Kidney capillary endothelial cell (primary cell): ENCODE data around the gene TGIF2.
"Not testable (repeated sequence)": the region's sequence is repeated elsewhere in the genome, so short reads cannot be mapped to it uniquely, and the experiment has no call there.

ENCODE experiments used
- DNase-seq: peaks from one replicate; pipeline ENCODE4 v3.0.0-alpha.2; 2018; ENCODE audit warnings: low spot score

TGIF2 gene

DNA sequence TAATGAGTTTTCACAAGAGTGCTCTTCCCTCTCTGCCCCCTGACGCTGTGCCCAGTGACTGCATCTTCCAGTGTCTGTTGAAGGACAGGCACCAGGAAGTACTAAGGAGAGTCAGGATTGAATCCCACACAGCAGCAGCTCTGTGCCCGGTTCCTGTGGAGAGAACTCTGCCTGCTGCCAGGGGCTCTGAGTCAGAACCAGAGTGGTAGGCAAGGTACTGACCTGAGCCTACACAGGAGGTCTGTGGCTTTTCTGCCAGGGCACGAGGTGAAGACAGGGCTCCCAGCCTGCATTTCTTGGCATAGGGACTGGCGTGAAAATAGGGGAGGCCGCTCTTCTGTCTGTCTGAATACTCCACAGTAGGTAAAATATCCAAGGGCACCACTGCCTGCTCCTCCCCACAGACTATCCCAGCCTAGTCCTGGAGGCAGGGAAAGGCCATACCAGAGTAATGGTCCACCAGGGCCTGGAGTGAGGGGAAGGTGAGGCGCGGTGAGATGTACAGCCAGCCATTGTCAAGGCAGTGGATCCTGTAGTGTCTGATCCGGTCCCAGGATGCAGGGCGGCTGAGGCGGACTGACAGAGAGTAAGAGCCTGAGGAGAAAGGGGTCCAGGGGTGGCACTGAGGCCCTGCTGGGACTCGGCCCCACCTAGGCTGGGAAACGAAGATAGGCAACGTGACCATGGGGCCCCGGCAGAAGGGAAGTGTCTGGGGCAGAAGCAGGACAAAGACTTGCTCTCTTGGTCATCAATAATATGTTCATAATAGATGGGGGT lies 41.6 kb downstream of the TGIF2 start:
- DNase-seq: no peak

DNA sequence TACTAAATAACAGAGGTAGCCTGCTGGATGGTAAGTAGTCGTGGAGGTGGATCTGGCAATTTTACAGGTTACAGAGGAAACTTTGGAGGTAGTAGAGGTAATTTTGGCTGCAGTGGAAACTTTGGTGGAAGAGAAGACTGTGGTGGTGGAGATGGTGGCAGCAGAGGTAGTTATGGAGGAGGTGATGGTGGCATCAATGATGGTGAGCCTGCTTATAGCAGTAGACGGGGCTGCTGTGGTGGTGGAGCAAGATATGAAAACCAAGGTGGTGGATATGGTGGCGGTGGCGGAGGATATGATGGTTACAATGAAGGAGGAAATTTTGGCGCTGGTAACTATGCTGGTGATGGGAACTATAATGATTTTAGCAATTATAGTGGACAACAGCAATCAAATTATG lies 47.5 kb downstream of the TGIF2 start:
- DNase-seq: no peak

DNA sequence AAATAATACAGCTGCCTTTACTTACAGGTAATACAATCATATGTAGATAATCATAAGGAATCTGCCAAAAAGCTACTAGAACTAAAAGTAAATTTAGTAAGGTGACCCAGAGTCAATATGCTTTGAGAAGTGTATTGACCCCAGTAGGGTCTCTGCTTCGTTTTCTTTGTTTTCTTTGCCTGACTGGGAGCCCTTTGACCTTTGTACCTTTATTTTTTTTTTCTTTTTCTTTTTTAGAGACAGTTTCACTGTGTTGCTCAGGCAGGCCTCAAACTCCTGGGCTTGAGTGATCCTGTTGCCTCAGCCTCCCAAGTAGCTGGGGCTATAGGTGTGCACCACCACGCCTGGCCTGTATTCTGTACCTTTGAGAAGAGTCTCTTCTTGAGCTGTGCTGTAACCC lies 50.0 kb downstream of the TGIF2 start:
- no peak for DNase-seq

DNA sequence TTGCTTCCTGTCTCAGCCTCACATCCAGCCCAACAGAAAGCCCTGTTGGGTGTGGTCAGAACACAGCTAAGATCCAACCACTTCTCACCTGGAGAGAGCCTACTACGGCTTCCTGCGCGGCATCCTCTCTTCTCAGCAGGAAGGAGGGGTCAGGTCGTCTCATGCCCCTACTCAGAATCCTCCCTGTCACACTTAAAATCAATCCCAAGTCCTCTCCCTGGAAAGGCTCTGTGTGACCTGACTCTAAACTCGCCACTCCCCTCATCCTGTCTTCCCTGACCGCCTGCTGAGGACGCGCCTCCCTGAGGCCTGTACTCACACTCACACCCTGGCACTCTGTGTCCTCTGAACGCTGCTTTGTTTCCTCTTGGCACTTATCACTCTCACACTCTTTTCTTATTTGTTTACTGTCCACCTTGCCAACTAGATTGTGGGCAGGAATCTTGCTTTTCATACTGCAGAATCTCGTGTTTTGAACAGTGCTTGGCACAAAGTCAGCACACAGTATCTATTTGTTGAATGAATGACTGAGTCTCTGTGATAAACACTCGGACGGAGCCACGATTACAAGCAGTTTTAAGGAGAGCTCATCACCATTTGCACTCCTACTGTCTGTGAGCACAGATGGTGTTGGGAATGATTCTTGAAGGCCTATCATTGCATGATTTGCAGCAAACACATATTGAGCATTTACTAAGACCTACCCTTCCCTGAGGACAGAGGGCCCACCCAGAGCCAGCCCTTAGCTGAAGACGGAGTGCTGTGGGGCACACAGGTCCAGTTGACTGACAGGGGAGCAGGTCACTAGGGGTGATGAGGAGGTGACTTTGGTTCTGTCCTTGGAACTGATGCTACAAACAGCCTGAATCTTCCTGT lies 50.9 kb downstream of the TGIF2 start:
- DNase-seq: no peak

DNA sequence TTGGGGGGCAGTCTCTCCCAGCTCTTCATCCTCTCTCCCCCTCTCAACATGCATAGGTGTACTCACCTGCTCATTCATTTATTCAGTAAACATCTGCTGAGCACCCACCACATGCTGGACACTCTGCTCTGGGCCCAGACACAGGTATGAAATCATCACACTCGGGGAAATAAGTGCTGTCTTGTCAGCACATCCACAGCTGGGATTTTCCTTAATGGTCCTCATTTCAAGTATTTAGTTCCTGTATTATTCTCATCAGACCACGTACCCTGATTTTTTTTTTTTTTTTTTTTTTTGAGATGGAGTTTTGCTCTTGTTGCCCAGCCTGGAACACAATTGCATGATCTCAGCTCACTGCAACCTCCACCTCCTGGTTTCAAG lies 51.5 kb downstream of the TGIF2 start:
- DNase-seq: no peak

DNA sequence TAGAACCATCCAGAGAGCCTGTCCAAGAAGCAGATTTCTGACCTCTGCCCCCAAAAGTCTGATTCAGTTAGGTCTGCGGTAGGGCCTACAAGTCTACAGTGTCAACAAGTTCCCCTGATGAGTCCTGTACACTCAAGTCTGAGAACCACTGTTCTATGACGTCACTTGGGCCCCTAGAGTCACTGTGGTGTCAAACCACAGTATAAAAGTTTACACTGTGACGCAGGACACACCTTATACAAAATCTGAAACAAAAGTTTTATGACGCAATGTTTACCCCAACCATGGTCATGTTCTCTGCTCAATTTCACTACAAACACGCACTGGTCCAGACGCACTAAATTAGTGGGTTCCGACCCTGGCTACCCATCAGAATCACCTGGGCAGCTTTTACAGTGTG lies 54.7 kb downstream of the TGIF2 start:
- no peak for DNase-seq

DNA sequence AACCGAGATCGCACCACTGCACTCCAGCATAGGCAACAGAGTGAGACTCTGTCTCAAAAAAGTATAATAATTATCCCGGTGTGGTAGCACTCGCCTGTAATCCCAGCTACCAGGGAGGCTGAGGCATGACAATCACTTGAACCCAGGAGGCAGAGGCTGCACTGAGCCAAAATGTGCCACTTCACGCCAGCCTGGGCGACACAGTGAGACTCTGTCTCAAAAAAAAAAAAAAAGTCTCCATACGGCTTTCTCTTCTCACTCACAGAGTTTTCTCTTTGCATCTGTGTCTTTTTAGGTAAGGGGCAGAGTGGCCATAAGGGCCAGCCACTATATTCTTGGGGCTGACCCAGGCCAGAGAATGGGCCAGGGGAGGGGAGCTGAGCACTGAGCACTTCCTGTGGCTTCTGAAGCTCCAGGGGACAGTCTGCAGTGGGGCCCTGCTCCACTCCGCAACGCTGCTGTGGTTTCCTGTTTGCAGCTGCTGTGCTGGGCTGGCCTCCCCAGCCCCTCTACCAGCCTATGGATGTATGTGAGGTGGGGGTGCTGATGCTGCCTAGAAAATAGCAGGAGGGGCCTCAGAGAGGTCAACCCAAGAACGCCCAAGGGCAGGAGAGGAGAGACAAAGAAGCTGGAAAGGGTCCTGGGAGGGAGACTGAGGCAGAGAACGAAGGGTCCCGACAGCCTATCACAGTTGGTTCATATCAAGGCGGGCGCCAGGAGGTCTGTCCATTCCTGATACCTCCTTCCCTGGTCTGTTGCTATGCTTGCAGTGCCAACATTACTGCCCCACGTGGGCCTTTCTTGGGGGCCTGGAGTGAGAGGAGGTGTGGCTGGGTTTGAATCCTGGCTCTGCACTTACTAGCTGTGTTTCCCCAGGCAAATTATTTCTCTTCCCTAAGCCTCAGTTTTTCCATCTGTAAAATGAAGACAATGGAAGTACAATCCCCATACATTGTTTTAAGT lies 56.6 kb downstream of the TGIF2 start:
- DNase-seq: no peak

DNA sequence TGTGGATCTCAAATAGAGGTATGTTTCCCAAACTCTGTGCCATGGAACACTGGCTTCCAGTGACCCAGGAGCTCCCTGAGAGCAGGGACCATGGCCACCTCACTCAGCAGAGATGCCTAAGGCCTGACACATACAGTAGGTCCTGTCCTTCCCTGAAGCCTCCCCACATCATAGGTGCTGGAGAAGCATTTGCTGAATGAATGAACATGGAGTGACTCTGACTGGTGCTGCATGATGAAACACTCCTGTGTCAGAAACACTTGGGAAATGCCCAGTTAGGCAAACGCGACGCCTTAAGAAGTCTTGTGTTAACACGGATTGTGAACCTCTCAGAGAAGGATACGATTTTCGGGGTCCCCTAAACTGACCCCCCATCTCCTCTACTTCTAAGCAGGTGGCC lies 58.2 kb downstream of the TGIF2 start:
- DNase-seq: no peak

DNA sequence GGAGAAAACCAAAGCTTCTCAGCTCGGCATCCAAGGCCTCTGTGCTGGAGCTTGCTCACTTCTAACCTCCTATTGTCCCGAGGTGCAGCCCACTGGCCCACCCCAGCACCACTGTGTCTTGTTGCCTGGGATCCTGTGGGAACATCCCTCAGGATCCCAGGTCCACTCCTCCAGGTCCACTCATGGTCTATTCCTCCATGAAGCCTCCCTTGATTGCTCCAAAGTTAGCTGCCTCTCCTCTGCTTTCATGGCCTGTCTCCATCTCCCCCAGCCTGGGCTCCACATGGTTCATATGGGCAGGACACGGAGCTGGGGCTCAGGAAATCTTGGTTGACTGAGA lies 58.7 kb downstream of the TGIF2 start:
- no peak for DNase-seq

DNA sequence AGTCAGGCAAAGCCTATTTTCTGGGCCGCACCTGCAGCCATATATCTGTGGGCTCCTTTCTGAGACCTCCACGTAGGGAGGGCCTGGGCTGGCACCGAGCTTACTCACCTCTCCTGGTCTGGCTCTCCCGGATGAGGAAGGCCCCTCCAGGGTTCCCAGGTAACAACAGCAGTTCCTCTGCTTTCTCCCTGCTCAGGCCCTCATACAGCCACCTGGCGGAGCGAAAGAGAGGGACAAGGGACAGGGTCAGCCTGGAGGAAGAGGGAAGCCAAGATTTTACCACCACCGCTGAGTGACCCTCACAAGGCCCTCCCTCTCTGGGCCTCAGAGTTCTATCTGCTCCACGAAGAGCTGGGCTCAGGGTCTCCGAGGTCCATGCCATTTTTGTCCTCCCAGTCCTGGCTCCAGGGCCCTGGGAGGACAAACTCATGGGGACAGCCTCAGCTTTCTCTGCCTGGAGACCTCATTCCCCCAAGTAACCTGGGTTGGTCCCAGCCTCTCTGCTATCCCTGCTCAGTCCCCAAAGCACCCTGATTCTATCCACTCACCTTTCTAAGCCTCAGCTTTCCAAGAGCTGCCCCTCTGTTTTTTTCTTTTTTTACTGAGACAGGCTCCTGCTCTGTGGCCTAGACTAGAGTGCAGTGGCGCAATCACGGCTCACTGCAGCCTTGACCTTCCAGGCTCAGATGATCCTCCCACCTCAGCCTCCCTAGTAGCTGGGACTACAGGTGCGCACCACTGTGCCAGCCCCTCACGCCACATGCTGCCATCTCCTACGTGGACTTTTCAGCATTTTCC lies 59.3 kb downstream of the TGIF2 start:
- DNase-seq: no peak

DNA sequence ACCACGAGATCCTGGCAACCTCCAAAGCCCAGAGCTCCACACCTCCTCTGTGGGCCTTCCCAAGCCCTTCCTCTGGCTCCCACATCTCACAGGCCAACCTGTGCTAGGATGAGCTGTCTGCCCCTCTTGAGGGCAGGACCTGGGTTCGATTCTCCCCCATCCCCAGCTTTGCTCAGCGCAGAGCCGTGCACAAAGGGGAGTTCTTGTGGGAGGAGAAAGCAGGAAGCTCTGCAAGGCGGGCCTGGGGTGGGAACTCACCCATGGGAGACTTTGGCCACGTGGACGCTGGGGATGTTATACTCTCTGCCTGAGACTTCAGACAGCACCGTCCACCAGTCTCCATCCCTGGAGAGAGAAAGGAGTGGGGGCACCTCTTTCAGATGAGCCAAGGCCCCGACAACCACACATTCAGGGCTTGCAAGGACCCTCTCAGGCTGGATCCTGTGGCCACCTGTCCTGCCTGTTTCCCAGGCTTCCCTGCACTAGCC lies 59.9 kb downstream of the TGIF2 start:
- DNase-seq: no peak

DNA sequence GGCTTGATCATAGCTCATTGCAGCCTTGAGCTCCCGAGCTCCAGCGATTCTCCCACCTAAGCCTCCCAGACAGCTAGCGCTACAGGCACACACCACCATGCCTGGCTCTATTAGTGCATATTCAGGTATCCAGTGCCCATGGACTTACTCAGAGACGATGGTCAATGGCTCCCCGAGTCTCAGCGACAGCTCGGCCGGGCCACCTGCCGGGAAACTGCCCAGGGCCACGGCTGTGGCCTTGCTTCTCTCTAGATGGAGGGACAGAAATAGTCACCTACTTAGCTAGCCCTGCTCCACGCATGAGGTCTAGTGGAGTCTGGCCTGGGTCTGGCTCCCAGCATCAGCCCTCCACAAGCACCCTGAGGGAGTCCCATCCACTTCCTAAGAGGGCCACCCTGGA lies 60.9 kb downstream of the TGIF2 start:
- DNase-seq: no peak

DNA sequence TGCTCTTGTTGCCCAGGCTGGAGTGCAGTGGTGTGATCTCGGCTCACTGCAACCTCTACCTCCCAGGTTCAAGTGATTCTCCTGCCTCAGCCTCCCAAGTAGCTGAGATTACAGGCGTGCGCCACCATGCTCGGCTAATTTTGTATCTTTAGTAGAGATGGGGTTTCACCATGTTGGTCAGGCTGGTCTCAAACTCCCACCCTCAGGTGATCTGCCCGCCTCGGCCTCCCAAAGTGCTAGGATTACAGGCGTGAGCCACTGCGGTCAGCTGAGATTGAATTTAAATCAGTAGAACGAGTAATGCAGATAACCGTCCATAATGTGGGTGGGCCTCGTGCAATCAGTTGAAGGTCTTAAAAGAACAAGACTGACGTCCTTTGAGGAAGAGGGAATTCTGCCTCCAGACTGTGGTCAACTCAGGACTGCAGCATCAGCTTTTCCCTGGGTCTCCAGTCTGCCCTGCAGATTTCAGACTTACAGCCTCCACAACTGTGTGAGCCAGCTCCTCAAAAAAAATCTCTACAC lies 65.5 kb downstream of the TGIF2 start:
- not testable (repeated sequence) for DNase-seq

DNA sequence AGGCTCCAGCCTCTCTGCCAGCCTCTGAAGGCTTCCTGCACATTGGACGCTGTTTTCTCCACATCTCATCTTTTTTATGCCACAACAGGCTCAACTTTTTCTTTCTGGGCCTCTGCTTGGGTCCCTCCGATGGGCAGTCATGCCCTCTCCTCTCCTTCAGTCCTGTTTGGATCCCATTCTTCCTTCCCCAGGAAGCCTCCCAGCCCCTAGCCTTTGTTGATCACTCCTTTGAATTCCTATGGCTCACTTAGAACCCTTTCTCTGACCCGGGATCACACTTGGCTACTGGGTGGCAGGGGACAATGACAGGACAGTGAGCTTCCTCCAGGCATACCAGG lies 68.1 kb downstream of the TGIF2 start:
- DNase-seq: no peak

DNA sequence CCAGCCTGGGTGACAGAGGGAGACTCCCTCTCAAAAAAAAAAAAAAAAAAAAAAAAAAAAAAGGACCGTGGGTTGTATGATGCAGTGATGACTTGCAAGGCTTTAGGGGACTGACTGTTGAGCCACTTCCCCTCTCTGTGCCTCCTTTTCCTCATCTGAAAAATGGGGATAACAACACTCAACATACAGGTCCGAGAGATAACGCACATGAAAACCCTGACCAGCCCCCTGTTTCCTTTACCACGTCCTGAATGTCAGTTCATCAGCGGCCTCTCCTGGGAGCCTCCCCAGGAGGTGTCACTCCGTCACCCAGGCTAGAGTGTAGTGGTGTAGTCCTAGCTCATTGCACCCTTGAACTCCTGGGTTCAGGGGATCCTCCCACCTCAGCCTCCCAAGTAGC lies 68.7 kb downstream of the TGIF2 start:
- DNase-seq: no peak
